ENCODE data around the gene ZNF664. TPM values are rescaled to one million over a fixed set of nuclear protein-coding genes. Genes with fewer than 3 reads are reported as not detected.

The ZNF664 gene
- 87.5 and 93.0 TPM in 2 replicates for total RNA-seq

GRCh38 chr12:123972457-123973401 lies at the start of gene ZNF664, which contains the start of gene CCDC92:
TSS of gene ZNF664 (plus strand) at chr12:123973215. CDS start at chr12:124012145, 38,930 bp downstream.
TSS of gene CCDC92 (minus strand) at chr12:123972831. CDS start at chr12:123944305, 28,526 bp downstream.

Other genes starting within 250 kb of the ZNF664 start
- gene DNAH10, start 210.9 kb upstream of the ZNF664 start, total RNA-seq: under 0.01 and 0.07 TPM in 2 replicates
- gene CCDC92, start 384 bp upstream of the ZNF664 start, total RNA-seq: 3.1 and 9.8 TPM in 2 replicates